ENCODE results near the gene ACTL8. TPM values are rescaled to one million over a fixed set of nuclear protein-coding genes. Genes with fewer than 3 reads are reported as not detected.

Gene ACTL8
- total RNA-seq, 1 experiment from 2014 or later: not detected

- no peak for TF ChIP-seq CTCF (IDR thresholded peaks at IDR 0.05; ENCODE audit: unreplicated experiment)
- BruUV-seq (replicated peaks): no TSS peak
- Mint-ChIP-seq H3K36me3 (ENCODE audit: insufficient read depth, unreplicated experiment) (no peaks in the 10 kb centered on the region), H3K27me3 (ENCODE audit: unreplicated experiment) (peaks cover 48% of the 10 kb centered on the region), H3K4me3 (ENCODE audit: low read depth, unreplicated experiment) (no peak overlapping the region), H3K4me1 (ENCODE audit: low read depth, unreplicated experiment) (no peaks in the 10 kb centered on the region), H3K9me3 (ENCODE audit: low read depth, unreplicated experiment) (no peaks in the 10 kb centered on the region), H3K27ac (ENCODE audit: unreplicated experiment) (no peak overlapping the region)
- DNase-seq: no peak
- CTCF ChIA-PET: interaction anchor here (0.6 kb wide), 1 partner anchor 612 kb away, joined by 5 read pairs; no protein-coding TSS in a partner anchor
- intact Hi-C loops (cut with micrococcal nuclease; ENCODE audit: unreplicated experiment): loop anchor here (10.0 kb wide), 1 partner anchor 246 kb away; no protein-coding TSS in a partner anchor
Measured at GRCh38 chr1:17741052-17741451, 14.1 kb upstream of the ACTL8 start.

- Mint-ChIP-seq H3K36me3 (ENCODE audit: insufficient read depth, unreplicated experiment) (no peaks in the 10 kb centered on the region), H3K27me3 (ENCODE audit: unreplicated experiment) (peaks cover 48% of the 10 kb centered on the region), H3K4me3 (ENCODE audit: low read depth, unreplicated experiment) (no peak overlapping the region), H3K27ac (ENCODE audit: unreplicated experiment) (no peak overlapping the region), H3K4me1 (ENCODE audit: low read depth, unreplicated experiment) (no peaks in the 10 kb centered on the region), H3K9me3 (ENCODE audit: low read depth, unreplicated experiment) (no peaks in the 10 kb centered on the region)
- BruUV-seq (replicated peaks): no TSS peak
- no peak for DNase-seq
- TF ChIP-seq CTCF (IDR thresholded peaks at IDR 0.05; ENCODE audit: unreplicated experiment): no peak
- CTCF ChIA-PET: no interaction called here
- intact Hi-C loops (cut with micrococcal nuclease; ENCODE audit: unreplicated experiment): loop anchor here (10.0 kb wide), 1 partner anchor 248 kb away; no protein-coding TSS in a partner anchor
Measured at GRCh38 chr1:17742583-17742982, 12.6 kb upstream of the ACTL8 start.

GRCh38 chr1:17743008-17743647, 12.0 kb upstream of the ACTL8 start:
- H3K36me3 Mint-ChIP-seq (ENCODE audit: insufficient read depth, unreplicated experiment): no peaks in the 10 kb centered on the region
- no peak for TF ChIP-seq CTCF (IDR thresholded peaks at IDR 0.05; ENCODE audit: unreplicated experiment)
- BruUV-seq (replicated peaks): no TSS peak
- no peak overlapping the region for H3K27ac Mint-ChIP-seq (ENCODE audit: unreplicated experiment)
- CTCF ChIA-PET: no interaction called here
- peaks cover 48% of the 10 kb centered on the region for H3K27me3 Mint-ChIP-seq (ENCODE audit: unreplicated experiment)
- no peak for DNase-seq
- intact Hi-C loops (cut with micrococcal nuclease; ENCODE audit: unreplicated experiment): loop anchor here (10.0 kb wide), 1 partner anchor 248 kb away; no protein-coding TSS in a partner anchor
- no peaks in the 10 kb centered on the region for H3K4me1 Mint-ChIP-seq (ENCODE audit: low read depth, unreplicated experiment)
- H3K4me3 Mint-ChIP-seq (ENCODE audit: low read depth, unreplicated experiment): no peak overlapping the region
- no peaks in the 10 kb centered on the region for H3K9me3 Mint-ChIP-seq (ENCODE audit: low read depth, unreplicated experiment)

- Mint-ChIP-seq H3K36me3 (ENCODE audit: insufficient read depth, unreplicated experiment) (no peaks in the 10 kb centered on the region), H3K27ac (ENCODE audit: unreplicated experiment) (no peak overlapping the region), H3K9me3 (ENCODE audit: low read depth, unreplicated experiment) (no peaks in the 10 kb centered on the region), H3K4me3 (ENCODE audit: low read depth, unreplicated experiment) (no peak overlapping the region), H3K4me1 (ENCODE audit: low read depth, unreplicated experiment) (no peaks in the 10 kb centered on the region), H3K27me3 (ENCODE audit: unreplicated experiment) (peaks cover 55% of the 10 kb centered on the region)
- no peak for TF ChIP-seq CTCF (IDR thresholded peaks at IDR 0.05; ENCODE audit: unreplicated experiment)
- DNase-seq: no peak
- intact Hi-C loops (cut with micrococcal nuclease; ENCODE audit: unreplicated experiment): loop anchor here (10.0 kb wide), 1 partner anchor 249 kb away; no protein-coding TSS in a partner anchor
- BruUV-seq (replicated peaks): no TSS peak
- CTCF ChIA-PET: no interaction called here
Measured at GRCh38 chr1:17743925-17744324, 11.2 kb upstream of the ACTL8 start.
